SU-DHL-6 (cell line): ENCODE data around the gene SPCS2.

ENCODE experiments used
- EZH2phosphoT487 ChIP-seq: fragments of 200-600 bp; sonication (generic), shearing (Covaris generic); conservative IDR thresholded peaks from 2 replicates; pipeline ENCODE4 v1.6.1; 2018; ENCODE audit warnings: mild to moderate bottlenecking, antibody characterized with exemption, low read length, moderate library complexity, mixed read lengths
- TF ChIP-seq, protein P1 (sequence below): fragments of 200-600 bp; sonication (generic); IDR thresholded peaks from one replicate; pipeline ENCODE4 v1.5.1; 2017; ENCODE audit warnings: antibody characterized with exemption, mild to moderate bottlenecking, low read length, moderate library complexity; ENCODE audit not compliant: insufficient read depth, poor library complexity, severe bottlenecking

DNA sequence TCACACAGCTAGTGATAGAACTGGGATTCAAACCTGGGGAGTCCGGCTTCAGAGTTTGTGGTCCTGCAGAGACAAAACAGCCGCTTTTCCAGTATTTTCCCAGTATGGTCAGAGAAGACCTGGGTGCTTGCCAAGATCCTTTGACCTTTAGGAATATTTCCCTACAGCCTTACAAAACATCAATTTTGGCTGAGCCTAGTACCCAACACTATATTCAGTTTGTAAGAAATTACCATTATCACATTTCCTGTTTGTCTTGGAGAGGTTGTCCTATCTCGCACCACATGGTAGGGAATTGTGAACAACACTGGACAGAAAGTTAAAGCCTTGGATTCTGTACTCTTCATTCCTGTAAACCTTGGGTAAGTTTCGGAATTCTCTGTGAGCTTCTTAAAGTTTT, 29.0 kb downstream of the SPCS2 start:
- TF ChIP-seq, protein P1, sequence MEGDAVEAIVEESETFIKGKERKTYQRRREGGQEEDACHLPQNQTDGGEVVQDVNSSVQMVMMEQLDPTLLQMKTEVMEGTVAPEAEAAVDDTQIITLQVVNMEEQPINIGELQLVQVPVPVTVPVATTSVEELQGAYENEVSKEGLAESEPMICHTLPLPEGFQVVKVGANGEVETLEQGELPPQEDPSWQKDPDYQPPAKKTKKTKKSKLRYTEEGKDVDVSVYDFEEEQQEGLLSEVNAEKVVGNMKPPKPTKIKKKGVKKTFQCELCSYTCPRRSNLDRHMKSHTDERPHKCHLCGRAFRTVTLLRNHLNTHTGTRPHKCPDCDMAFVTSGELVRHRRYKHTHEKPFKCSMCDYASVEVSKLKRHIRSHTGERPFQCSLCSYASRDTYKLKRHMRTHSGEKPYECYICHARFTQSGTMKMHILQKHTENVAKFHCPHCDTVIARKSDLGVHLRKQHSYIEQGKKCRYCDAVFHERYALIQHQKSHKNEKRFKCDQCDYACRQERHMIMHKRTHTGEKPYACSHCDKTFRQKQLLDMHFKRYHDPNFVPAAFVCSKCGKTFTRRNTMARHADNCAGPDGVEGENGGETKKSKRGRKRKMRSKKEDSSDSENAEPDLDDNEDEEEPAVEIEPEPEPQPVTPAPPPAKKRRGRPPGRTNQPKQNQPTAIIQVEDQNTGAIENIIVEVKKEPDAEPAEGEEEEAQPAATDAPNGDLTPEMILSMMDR, result no peak
- no peak for TF ChIP-seq EZH2phosphoT487
